ENCODE results near the gene GRK7. TPM values are rescaled to one million over a fixed set of nuclear protein-coding genes. Genes with fewer than 3 reads are reported as not detected.

Gene GRK7
- total and polyA plus RNA-seq, 2 of the 13 experiments (the other 11 are each of a cell fraction or from before 2014, with no cell fraction given) = not detected

DNA sequence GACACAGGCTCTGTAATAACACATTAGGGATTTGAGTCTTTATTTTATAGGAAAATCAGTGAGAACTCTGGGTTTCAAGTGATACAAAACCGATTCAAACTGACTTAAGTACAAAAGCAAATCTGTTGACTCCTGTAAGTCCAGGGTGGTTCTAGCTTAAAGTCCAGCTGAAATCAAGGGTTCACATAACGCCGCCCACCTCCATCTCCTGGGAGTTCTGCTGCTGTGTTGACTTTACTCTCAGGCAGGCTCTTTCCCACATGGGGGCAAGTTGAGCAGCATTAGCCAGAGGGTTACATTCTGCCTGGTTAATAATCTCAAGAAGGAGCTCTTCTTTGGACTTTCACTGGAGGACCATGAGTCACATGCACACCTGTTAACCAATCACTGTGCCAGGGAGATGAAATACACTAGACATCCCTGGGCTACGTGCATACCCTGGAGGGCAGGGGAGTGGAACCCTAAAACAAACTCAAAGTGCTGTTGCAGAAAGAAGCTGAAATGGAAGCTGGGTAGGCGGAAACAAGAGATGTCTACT is 34.8 kb upstream of the GRK7 start (continued):
- TF ChIP-seq CHD2 (IDR thresholded peaks at IDR 0.05; ENCODE audit: low read depth, low read length) (no peak), ZNF773 (CRISPR knock-in tag; IDR thresholded peaks at IDR 0.05; ENCODE audit: borderline replicate concordance) (no peak), SPEN (CRISPR knock-in tag; IDR thresholded peaks at IDR 0.05; ENCODE audit: low read depth) (peak; percentile 51; the same call in 1 of the 2 replicates), ZNF414 (CRISPR knock-in tag; IDR thresholded peaks at IDR 0.05) (no peak), KDM6A (CRISPR knock-in tag; IDR thresholded peaks at IDR 0.05; ENCODE audit: low read depth) (peak; percentile 75; the same call in 1 of the 2 replicates), ZNF207 (IDR thresholded peaks at IDR 0.05; ENCODE audit: borderline replicate concordance) (no peak), ZNF891 (CRISPR knock-in tag; IDR thresholded peaks at IDR 0.05) (no peak), NR2F2 (IDR thresholded peaks at IDR 0.05; ENCODE audit: borderline replicate concordance, low read depth) (no peak), ZNF772 (CRISPR knock-in tag; IDR thresholded peaks at IDR 0.05) (peak; percentile 83), BCLAF1 (IDR thresholded peaks at IDR 0.05) (no peak), MYNN (CRISPR knock-in tag; IDR thresholded peaks at IDR 0.05; ENCODE audit: low read depth) (no peak), MLX (CRISPR knock-in tag; IDR thresholded peaks at IDR 0.05) (peak; percentile 64; the same call in 1 of the 2 replicates), ZNF326 (CRISPR knock-in tag; IDR thresholded peaks at IDR 0.05; ENCODE audit: borderline replicate concordance) (no peak), ZNF17 (CRISPR knock-in tag; IDR thresholded peaks at IDR 0.05) (no peak), ETV6 (CRISPR knock-in tag; conservative IDR thresholded peaks at IDR 0.05) (no peak), SSRP1 (CRISPR knock-in tag; IDR thresholded peaks at IDR 0.05) (no peak), HNF4G (IDR thresholded peaks at IDR 0.05; ENCODE audit: borderline replicate concordance, low read depth, low read length) (no peak), HNF4G (CRISPR knock-in tag; IDR thresholded peaks at IDR 0.05; ENCODE audit: borderline replicate concordance, low read depth) (no peak), ZNF510 (CRISPR knock-in tag; IDR thresholded peaks at IDR 0.05; ENCODE audit: low read depth) (no peak)
- TF ChIP-seq, protein P1, sequence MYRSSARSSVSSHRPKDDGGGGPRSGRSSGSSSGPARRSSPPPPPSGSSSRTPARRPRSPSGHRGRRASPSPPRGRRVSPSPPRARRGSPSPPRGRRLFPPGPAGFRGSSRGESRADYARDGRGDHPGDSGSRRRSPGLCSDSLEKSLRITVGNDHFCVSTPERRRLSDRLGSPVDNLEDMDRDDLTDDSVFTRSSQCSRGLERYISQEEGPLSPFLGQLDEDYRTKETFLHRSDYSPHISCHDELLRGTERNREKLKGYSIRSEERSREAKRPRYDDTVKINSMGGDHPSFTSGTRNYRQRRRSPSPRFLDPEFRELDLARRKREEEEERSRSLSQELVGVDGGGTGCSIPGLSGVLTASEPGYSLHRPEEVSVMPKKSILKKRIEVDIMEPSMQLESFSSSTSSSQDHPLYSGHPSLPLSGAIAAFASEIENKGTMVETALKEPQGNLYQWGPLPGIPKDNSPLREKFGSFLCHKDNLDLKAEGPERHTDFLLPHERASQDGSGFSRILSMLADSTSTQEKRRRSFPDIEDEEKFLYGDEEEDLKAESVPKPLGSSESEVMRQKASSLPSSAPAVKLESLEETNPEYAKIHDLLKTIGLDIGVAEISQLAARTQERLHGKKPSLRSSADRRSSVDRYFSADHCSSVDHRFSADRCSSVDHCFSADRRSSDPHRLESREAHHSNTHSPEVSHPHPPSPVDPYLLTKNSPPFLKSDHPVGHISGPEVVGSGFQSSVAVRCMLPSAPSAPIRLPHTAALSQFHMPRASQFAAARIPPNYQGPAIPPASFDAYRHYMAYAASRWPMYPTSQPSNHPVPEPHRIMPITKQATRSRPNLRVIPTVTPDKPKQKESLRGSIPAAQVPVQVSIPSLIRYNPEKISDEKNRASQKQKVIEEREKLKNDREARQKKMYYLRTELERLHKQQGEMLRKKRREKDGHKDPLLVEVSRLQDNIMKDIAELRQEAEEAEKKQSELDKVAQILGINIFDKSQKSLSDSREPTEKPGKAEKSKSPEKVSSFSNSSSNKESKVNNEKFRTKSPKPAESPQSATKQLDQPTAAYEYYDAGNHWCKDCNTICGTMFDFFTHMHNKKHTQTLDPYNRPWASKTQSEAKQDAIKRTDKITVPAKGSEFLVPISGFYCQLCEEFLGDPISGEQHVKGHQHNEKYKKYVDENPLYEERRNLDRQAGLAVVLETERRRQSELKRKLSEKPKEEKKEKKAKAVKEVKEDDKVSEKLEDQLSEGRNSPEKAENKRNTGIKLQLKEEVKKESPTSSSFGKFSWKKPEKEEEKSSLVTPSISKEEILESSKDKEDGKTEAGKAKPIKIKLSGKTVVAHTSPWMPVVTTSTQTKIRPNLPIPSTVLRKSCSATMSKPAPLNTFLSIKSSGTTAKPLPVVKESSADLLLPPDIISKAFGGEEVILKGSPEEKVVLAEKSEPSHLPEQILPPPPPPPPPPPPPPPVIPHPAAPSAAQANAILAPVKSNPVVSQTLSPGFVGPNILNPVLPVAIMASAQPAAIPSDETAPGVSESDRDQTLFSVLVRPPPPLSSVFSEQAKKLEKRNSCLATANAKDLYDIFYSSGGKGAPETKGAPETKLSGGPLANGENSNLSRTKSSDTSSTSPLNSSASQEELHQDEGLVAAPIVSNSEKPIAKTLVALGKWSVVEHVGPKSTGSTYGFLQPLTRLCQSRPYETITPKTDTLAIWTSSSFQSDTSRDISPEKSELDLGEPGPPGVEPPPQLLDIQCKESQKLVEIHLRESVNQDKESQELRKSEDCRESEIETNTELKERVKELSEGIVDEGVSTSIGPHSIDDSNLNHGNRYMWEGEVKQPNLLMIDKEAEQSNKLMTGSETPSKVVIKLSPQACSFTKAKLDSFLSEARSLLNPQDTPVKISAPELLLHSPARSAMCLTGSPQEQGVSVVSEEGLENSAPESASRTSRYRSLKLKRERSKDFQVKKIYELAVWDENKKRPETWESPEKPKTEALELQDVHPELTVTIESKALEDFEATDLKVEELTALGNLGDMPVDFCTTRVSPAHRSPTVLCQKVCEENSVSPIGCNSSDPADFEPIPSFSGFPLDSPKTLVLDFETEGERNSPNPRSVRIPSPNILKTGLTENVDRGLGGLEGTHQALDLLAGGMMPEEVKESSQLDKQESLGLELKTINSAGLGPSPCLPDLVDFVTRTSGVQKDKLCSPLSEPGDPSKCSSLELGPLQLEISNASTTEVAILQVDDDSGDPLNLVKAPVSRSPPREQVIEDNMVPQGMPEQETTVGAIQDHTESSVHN (CRISPR knock-in tag; IDR thresholded peaks at IDR 0.05) = no peak
